ENCODE data around the gene CBX6. TPM values are rescaled to one million over a fixed set of nuclear protein-coding genes. Genes with fewer than 3 reads are reported as not detected.

CBX6 gene
- total RNA-seq, 2 experiments from 2014 or later = 66.0 to 66.4 TPM

DNA sequence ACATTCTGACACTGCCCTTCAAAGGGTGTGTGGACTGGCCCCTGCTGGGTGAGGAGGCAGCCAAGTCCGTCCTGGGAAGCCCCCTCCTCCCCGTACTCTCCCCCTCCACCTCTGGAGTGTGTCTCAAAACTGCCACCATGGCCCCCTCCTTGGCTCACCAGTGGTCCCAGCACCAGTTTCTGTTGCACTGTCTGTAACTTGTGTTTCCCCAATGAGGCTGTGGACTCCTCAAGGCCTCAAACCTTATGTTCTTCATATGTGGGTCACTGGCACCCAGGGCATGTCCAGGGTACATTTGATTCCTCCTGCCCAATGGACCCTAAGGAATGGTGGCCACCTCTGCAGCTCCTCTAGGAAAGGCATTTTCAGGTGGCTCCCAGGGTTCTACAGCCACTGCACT, 21.6 kb downstream of the CBX6 start:
- Mint-ChIP-seq H3K4me1 (no peaks in the 10 kb centered on the region), H3K9me3 (no peaks in the 10 kb centered on the region), H3K27ac (no peak overlapping the region), H3K36me3 (no peaks in the 10 kb centered on the region), H3K27me3 (peaks cover 32% of the 10 kb centered on the region), H3K4me3 (no peak overlapping the region)
- POLR2A ChIA-PET = interaction anchor here (0.8 kb wide), 1 partner anchor 10 kb away, joined by 3 read pairs; no protein-coding TSS in a partner anchor
- ATAC-seq (ENCODE audit: low read depth) (no peak), DNase-seq (no peak)

DNA sequence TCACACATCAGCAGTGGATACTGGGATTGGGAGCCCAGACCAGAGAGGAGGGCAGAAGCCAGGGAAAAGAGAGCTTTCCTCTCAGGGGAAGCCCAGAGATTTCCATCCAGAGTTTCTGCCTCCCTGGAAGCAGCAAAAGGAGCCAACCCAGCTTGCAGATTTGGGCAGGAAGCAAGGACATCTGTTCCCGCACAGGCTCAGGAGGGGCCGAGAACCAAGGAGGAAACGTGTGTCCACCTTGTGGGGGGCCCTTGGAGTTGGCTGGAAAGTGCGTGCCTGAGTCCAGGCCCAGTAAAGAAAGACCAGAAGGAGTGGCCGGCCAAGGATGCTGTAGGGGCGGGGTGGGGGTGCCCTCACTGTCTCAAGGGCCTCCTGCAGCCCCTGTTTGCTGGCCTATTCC, 22.2 kb downstream of the CBX6 start:
- ATAC-seq (ENCODE audit: low read depth) = no peak
- Mint-ChIP-seq H3K4me1 (no peaks in the 10 kb centered on the region), H3K27me3 (peaks cover 36% of the 10 kb centered on the region), H3K4me3 (no peak overlapping the region), H3K36me3 (no peaks in the 10 kb centered on the region), H3K9me3 (no peaks in the 10 kb centered on the region), H3K27ac (no peak overlapping the region)
- POLR2A ChIA-PET = interaction anchor here (0.6 kb wide), 1 partner anchor 37 kb away, joined by 3 read pairs; no protein-coding TSS in a partner anchor
- no peak for DNase-seq

DNA sequence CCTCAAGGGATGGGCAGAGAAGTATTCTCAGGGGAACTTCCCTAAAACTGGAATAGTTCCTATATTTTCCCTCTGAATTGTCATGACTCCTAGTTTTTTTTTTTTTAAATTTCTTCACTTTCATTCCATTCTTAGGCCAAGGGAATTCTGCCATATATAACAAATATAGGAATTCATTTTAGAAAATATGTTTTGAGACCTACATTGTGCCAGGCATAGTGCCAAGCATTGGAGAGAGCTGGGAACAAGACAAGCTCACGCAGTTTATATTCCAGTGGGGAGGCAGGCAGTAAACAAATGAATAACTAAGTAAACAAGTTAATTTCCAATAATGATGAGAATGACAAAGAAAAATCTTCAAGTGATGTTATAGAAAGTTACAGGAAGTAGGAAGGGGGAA, 25.6 kb downstream of the CBX6 start:
- H3K4me1 Mint-ChIP-seq = peaks cover 3% of the 10 kb centered on the region
- DNase-seq (no peak), ATAC-seq (ENCODE audit: low read depth) (no peak)
- no peak overlapping the region for H3K27ac Mint-ChIP-seq
- POLR2A ChIA-PET = no interaction called here
- no peak overlapping the region for H3K4me3 Mint-ChIP-seq
- H3K36me3 Mint-ChIP-seq = no peaks in the 10 kb centered on the region
- H3K9me3 Mint-ChIP-seq = no peaks in the 10 kb centered on the region
- peaks cover 50% of the 10 kb centered on the region for H3K27me3 Mint-ChIP-seq

DNA sequence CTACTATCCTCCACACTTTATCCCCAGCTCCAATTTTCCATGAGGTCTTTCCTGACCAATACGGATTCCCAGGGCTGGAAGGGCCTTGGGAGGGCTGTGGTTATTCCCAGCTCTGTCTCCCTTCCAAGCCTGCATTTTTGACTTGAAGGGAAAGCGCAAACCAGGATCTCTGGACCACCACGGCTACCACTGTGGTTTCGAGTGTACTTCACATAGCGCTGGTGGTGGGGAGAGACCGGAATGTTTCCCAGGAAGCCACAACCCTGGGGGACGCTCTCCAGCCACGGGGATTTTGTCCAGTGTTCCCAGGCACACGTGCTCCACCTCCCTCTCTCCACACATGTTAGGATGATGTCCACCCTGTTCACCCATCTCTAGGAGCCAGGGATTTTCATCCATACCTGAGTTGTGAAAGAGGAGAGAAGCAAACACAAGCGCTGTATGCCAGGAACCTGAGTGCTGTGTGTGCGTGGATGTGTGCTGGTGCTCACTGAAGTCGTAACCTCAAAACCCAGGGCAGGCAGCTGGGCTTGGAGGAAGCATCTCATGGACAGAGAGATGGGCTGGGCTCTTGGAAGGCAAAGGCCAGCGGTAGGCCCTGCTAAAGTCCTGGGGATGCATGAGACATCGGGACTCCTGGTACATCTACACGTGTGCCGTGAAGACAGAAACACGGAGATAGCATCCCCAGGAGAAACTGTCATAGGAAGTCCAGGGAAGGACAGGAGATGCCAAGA, 26.8 kb downstream of the CBX6 start:
- no peak for ATAC-seq (ENCODE audit: low read depth)
- Mint-ChIP-seq H3K27me3 (peaks cover 58% of the 10 kb centered on the region), H3K27ac (no peak overlapping the region), H3K9me3 (no peaks in the 10 kb centered on the region), H3K4me3 (no peak overlapping the region), H3K36me3 (no peaks in the 10 kb centered on the region), H3K4me1 (peaks cover 5% of the 10 kb centered on the region)
- DNase-seq = no peak
- POLR2A ChIA-PET = no interaction called here

DNA sequence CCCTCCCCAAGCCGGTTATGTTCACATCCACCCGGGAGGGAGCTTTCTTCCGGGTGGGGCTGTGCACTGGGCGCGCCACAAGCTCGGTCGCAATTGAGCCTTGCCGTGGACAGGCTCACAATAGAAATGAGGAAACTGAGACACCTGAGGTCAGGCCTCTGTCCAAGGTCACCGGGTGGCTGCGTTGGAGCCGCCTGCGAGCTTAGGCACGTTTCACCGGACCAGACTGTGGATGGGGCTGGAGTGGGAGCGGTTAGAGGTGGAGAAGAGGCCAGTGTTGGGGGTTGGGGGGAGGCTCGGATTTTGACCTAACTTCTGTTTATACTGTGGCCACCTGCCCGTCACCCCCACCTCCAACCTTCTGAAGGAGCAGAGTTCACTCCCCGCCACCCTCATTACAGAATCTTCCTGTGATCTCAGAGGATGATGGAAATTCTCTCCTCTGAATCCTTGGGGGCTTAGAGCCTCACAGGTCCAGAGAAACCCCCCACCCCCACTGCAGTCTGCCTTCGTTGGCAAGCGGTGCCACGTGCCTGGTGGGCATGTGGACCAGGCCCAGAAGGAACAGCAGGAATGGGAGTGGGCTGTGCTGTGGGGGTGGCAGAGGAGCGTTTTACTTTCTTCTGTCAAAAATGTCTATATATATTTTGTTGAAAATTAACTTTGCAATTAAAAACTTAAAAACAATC, 27.6 kb downstream of the CBX6 start:
- POLR2A ChIA-PET = interaction anchor here (1.8 kb wide), 1 partner anchor 111 kb away, joined by 10 read pairs; no protein-coding TSS in a partner anchor
- H3K4me3 Mint-ChIP-seq = peak overlapping the region; percentile 34
- H3K27me3 Mint-ChIP-seq = peaks cover 63% of the 10 kb centered on the region
- no peak overlapping the region for H3K27ac Mint-ChIP-seq
- H3K36me3 Mint-ChIP-seq = no peaks in the 10 kb centered on the region
- H3K4me1 Mint-ChIP-seq = peaks cover 5% of the 10 kb centered on the region
- H3K9me3 Mint-ChIP-seq = no peaks in the 10 kb centered on the region
- DNase-seq (no peak), ATAC-seq (ENCODE audit: low read depth) (no peak)

DNA sequence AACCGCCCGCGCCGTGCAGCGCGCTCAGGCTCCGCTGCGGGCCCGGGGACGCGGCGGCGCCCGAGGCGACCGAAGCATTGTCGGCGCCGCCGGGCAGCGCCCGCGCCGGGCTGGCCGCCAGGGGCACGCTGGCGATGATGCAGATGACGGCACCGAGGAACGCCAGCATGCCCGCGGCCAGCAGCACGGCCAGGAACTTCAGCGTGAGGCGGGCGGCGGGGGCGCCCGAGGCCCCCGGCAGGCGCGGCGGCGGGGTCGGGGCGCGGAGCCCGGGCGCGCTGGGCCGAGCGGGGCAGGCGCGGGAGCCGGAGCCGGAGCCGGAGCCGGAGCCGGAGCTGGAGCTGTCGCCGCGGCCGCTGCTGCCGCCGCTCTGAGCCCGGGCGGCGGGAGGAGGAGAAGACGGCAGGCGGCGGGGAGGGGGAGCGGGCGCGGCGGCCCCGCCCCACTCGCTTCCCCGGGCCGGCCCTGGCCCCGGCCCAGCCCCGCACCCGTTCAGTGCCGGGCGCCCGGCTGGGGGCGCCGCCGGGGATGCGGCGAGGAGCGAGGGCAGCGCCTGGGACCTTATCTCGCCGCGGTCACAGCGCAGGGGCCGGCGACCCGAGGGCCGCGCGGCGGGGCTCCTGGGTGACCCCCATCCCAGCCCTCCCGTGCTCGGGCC, 28.2 kb downstream of the CBX6 start, which contains the start of gene NPTXR:
Gene NPTXR, minus strand, starts transcription at position 372 of the 658 bp plus-strand sequence.
- peaks cover 63% of the 10 kb centered on the region for H3K27me3 Mint-ChIP-seq
- DNase-seq (peak; percentile 58), ATAC-seq (ENCODE audit: low read depth) (peak; percentile 45)
- no peak within 1 kb of the TSS for H3K27ac Mint-ChIP-seq
- no peaks in the 10 kb centered on the region for H3K36me3 Mint-ChIP-seq
- H3K9me3 Mint-ChIP-seq = no peaks in the 10 kb centered on the region
- peak within 1 kb of the TSS; percentile 72 for H3K4me3 Mint-ChIP-seq
- POLR2A ChIA-PET = interaction anchor here (1.0 to 1.8 kb wide), 3 partner anchors 7 to 110 kb away, joined by 3 to 10 read pairs (median 3); partner anchors contain the start of gene SUN2
- peaks cover 5% of the 10 kb centered on the region for H3K4me1 Mint-ChIP-seq

DNA sequence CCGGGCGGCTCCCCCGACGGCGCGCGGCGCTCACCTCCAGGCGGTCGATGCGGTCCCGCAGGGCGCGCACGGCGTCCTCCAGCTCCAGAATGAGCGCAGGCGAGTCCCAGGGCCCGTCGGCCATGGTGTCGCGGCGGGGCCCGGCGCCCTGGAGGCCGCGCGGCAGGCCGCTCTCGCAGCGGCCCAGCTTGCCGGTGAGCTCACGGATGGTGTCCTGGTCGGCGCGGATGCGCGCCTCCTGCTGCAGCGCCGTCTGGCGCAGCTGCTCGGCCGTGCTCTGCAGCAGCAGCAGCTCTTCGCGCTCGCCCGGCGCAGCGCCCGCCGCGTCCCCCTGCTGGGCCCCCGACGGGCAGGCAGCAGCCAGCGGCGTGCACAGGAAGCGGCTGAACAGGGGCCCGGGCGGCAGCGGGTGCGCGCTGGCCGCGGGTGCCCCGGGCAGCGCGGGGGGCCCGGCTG, 28.8 kb downstream of the CBX6 start:
- Mint-ChIP-seq H3K4me1 (peaks cover 5% of the 10 kb centered on the region), H3K4me3 (no peak overlapping the region), H3K36me3 (no peaks in the 10 kb centered on the region), H3K27me3 (peaks cover 63% of the 10 kb centered on the region), H3K9me3 (no peaks in the 10 kb centered on the region), H3K27ac (no peak overlapping the region)
- DNase-seq (peak; percentile 74), ATAC-seq (ENCODE audit: low read depth) (peak; percentile 90)
- POLR2A ChIA-PET = interaction anchor here (0.7 to 1.8 kb wide), 4 partner anchors 8 to 201 kb away, joined by 3 to 10 read pairs (median 3); partner anchors contain the start of gene SUN2

DNA sequence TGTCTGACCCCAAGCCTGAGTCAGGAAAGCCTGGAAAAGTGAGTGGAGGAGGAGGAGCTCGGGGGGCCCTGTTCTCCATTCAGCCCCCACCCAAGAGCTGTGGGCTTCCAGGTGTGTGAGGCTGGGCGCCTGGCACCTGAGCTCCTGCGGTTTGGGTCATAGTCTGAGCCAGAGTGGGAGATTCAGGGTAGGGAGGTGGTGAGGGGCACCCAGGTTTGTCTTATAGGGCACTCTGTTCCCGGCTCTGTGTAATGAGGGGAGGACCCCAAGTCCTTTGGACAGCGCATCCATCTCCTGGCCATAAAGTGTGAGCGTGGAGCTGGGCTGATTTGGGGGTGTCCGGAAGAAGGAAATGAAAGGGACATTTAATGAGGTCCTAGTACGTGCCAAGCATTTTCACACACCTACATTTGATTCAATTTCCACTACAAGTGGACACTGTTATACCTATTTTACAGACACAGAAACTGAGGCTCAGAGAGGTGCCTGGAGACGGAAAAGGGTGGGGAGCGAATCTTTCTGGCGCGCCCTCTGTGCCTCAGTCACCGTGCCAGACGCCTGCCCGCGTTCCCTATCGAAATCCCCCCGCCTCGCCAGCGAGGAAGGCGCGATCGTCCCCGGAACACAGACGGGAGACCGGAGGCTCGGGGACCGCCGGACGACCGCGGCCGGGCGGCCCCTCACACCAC, 29.4 kb downstream of the CBX6 start:
- peak overlapping the region; percentile 72 for H3K4me3 Mint-ChIP-seq
- peaks cover 5% of the 10 kb centered on the region for H3K4me1 Mint-ChIP-seq
- H3K9me3 Mint-ChIP-seq = no peaks in the 10 kb centered on the region
- H3K27ac Mint-ChIP-seq = no peak overlapping the region
- POLR2A ChIA-PET = interaction anchor here (0.7 to 1.8 kb wide), 4 partner anchors 9 to 201 kb away, joined by 3 to 10 read pairs (median 3); partner anchors contain the start of gene SUN2
- no peaks in the 10 kb centered on the region for H3K36me3 Mint-ChIP-seq
- H3K27me3 Mint-ChIP-seq = peaks cover 61% of the 10 kb centered on the region
- DNase-seq = no peak
- no peak for ATAC-seq (ENCODE audit: low read depth)

DNA sequence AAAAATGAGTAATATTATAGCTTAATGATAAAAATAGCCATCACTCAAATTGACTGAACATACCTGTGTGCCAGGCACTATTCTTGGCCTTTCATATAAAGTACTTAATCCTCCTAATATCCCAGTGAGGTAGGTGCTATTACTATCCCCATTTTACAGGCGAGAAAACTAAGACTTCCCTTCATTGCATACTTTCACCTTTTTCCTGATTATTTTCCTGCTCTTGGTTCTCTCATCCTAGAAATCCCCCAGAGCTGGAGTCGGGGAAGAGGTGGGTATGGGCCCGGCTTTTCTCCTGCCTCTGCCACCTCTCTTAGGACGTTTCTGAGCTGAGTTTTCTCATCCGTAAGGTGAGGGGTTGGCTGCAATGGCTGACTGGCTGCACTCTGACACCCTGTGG, 30.4 kb downstream of the CBX6 start:
- Mint-ChIP-seq H3K4me1 (peaks cover 5% of the 10 kb centered on the region), H3K9me3 (no peaks in the 10 kb centered on the region), H3K27ac (no peak overlapping the region), H3K4me3 (no peak overlapping the region), H3K36me3 (no peaks in the 10 kb centered on the region), H3K27me3 (peaks cover 52% of the 10 kb centered on the region)
- POLR2A ChIA-PET = no interaction called here
- no peak for ATAC-seq (ENCODE audit: low read depth)
- DNase-seq = no peak

DNA sequence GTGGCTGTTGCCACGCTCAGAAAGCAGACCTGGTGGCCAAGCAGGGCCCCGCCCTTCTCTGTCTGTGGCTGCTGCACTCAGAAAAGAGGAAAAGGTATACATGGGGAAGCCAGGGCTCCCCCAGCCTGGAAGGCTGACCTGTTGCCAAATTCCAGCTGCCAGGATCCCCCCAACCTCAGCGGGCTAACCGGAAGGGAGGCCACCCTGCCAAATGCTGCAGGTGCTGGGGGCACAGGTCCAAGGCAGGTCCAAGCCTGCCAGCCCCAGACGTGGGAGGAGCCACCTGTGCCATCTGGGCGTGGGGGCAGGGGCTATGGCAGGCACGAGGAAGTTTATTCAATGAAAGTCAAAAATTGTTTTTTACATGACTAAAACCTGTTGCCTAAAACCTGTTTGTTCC, 30.8 kb downstream of the CBX6 start:
- Mint-ChIP-seq H3K4me3 (no peak overlapping the region), H3K27me3 (peaks cover 48% of the 10 kb centered on the region), H3K36me3 (no peaks in the 10 kb centered on the region), H3K9me3 (no peaks in the 10 kb centered on the region), H3K27ac (no peak overlapping the region), H3K4me1 (peaks cover 5% of the 10 kb centered on the region)
- DNase-seq = no peak
- no peak for ATAC-seq (ENCODE audit: low read depth)
- POLR2A ChIA-PET = no interaction called here

DNA sequence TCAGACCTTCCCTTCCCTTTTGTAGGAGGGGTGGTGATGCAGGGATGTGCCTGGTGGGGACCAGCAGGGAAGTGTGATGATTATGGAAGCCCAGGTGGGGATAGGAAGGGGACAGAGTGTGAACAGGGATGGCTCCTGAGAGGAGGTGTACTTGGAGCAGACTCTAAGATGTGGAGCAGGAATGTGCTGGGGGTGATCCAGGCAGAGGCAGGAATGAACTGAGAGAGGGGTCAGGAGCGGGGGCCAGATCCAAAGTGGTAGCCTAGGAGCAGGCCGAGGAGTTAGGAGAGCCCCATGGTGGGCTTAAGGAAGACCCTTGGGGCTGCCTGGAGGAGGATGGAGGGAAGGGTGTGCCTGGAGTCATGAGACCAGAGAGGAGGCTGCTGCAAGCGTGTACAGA, 31.9 kb downstream of the CBX6 start:
- Mint-ChIP-seq H3K4me1 (peaks cover 5% of the 10 kb centered on the region), H3K9me3 (no peaks in the 10 kb centered on the region), H3K27me3 (peaks cover 39% of the 10 kb centered on the region), H3K4me3 (no peak overlapping the region), H3K27ac (no peak overlapping the region), H3K36me3 (no peaks in the 10 kb centered on the region)
- no peak for ATAC-seq (ENCODE audit: low read depth)
- POLR2A ChIA-PET = no interaction called here
- DNase-seq = no peak

DNA sequence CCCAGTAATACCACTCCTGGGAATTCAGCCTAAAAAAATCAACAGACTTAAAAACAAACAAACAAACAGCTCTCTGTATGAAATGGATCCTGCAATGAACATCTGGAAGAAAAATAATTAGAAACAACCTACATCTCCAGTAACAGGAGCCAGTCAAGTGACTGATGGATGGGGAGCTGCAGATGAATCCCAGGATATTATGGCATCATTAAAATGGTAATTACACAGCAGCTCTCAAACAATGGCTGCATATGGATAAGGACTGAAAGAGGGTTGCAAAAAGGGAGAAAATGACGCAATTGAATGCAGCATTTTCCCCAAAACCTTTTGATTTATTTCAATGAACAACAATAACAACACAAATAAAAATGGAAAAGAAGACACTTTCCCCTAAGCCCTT, 32.3 kb downstream of the CBX6 start:
- POLR2A ChIA-PET = no interaction called here
- H3K27ac Mint-ChIP-seq = no peak overlapping the region
- peaks cover 34% of the 10 kb centered on the region for H3K27me3 Mint-ChIP-seq
- no peak for DNase-seq
- no peaks in the 10 kb centered on the region for H3K9me3 Mint-ChIP-seq
- no peaks in the 10 kb centered on the region for H3K36me3 Mint-ChIP-seq
- ATAC-seq (ENCODE audit: low read depth) = no peak
- peaks cover 5% of the 10 kb centered on the region for H3K4me1 Mint-ChIP-seq
- no peak overlapping the region for H3K4me3 Mint-ChIP-seq

DNA sequence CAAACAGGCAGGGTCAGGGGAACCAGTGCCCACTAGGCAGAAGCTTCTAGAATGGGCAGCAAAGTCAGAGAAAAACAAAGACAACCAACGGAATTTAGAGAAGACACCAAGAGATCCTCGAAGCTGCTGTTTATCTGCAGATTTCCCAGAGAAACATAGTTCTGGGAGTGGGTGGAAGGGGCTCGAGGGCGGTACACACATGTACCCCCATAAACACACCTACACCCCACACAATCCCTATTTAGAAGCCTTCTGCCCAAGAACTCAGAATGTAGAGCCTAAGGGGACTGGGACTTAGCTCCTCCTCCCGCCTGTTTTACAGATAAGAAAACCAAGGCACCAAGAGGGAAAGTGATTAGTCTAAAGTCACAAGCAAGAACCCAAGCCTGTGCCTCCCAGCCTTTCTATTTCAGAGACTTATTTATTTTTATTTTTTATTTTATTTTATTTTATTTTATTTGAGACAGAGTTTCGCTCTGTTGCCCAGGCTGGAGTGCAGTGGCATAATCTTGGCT, 34.5 kb downstream of the CBX6 start:
- H3K4me3 Mint-ChIP-seq = no peak overlapping the region
- H3K36me3 Mint-ChIP-seq = no peaks in the 10 kb centered on the region
- no peak for ATAC-seq (ENCODE audit: low read depth)
- no peak overlapping the region for H3K27ac Mint-ChIP-seq
- peaks cover 24% of the 10 kb centered on the region for H3K27me3 Mint-ChIP-seq
- no peak for DNase-seq
- POLR2A ChIA-PET = no interaction called here
- no peaks in the 10 kb centered on the region for H3K9me3 Mint-ChIP-seq
- peaks cover 5% of the 10 kb centered on the region for H3K4me1 Mint-ChIP-seq
